ENCODE results near the gene GUCA2B. TPM values are rescaled to one million over a fixed set of nuclear protein-coding genes. Genes with fewer than 3 reads are reported as not detected.

Gene GUCA2B
- total RNA-seq: not detected in 2 replicates

GRCh38 chr1:42152907-42153600, at the start of gene GUCA2B:
TSS of gene GUCA2B (plus strand) at chr1:42153410. CDS start at chr1:42153451, 41 bp downstream.
- H3K27me3 Mint-ChIP-seq: no peaks in the 10 kb centered on the region
- H3K27ac Mint-ChIP-seq: no peak within 1 kb of the TSS
- DNase-seq: no peak
- H3K4me3 Mint-ChIP-seq: no peak within 1 kb of the TSS
- H3K4me1 Mint-ChIP-seq: peaks cover 6% of the 10 kb centered on the region
- no peaks in the 10 kb centered on the region for H3K9me3 Mint-ChIP-seq
- H3K36me3 Mint-ChIP-seq (ENCODE audit: low read depth): no peaks in the 10 kb centered on the region
- intact Hi-C loops (cut with micrococcal nuclease): no loop called here

GRCh38 chr1:42105025-42105424, 48.2 kb upstream of the GUCA2B start:
- no peak overlapping the region for H3K27ac Mint-ChIP-seq
- peaks cover 12% of the 10 kb centered on the region for H3K27me3 Mint-ChIP-seq
- no peaks in the 10 kb centered on the region for H3K36me3 Mint-ChIP-seq (ENCODE audit: low read depth)
- H3K4me1 Mint-ChIP-seq: no peaks in the 10 kb centered on the region
- intact Hi-C loops (cut with micrococcal nuclease): no loop called here
- DNase-seq: peak; percentile 52
- no peak overlapping the region for H3K4me3 Mint-ChIP-seq
- H3K9me3 Mint-ChIP-seq: no peaks in the 10 kb centered on the region

GRCh38 chr1:42108309-42108708, 44.9 kb upstream of the GUCA2B start:
- Mint-ChIP-seq H3K4me3 (no peak overlapping the region), H3K9me3 (no peaks in the 10 kb centered on the region), H3K27ac (no peak overlapping the region), H3K36me3 (ENCODE audit: low read depth) (no peaks in the 10 kb centered on the region), H3K27me3 (peaks cover 3% of the 10 kb centered on the region), H3K4me1 (no peaks in the 10 kb centered on the region)
- DNase-seq: no peak
- intact Hi-C loops (cut with micrococcal nuclease): no loop called here

GRCh38 chr1:42109600-42109999, 43.6 kb upstream of the GUCA2B start:
- no peak for DNase-seq
- Mint-ChIP-seq H3K27me3 (peaks cover 3% of the 10 kb centered on the region), H3K4me1 (no peaks in the 10 kb centered on the region), H3K4me3 (no peak overlapping the region), H3K27ac (no peak overlapping the region), H3K9me3 (no peaks in the 10 kb centered on the region), H3K36me3 (ENCODE audit: low read depth) (no peaks in the 10 kb centered on the region)
- intact Hi-C loops (cut with micrococcal nuclease): no loop called here

- H3K36me3 Mint-ChIP-seq (ENCODE audit: low read depth): no peaks in the 10 kb centered on the region
- H3K27ac Mint-ChIP-seq: no peak overlapping the region
- intact Hi-C loops (cut with micrococcal nuclease): no loop called here
- peaks cover 14% of the 10 kb centered on the region for H3K27me3 Mint-ChIP-seq
- no peak overlapping the region for H3K4me3 Mint-ChIP-seq
- no peaks in the 10 kb centered on the region for H3K4me1 Mint-ChIP-seq
- H3K9me3 Mint-ChIP-seq: no peaks in the 10 kb centered on the region
- no peak for DNase-seq
These were observed 39.0 kb upstream of the GUCA2B start for GRCh38 chr1:42114229-42114628.

- H3K27ac Mint-ChIP-seq: no peak overlapping the region
These were observed 36.0 kb upstream of the GUCA2B start for GRCh38 chr1:42117214-42117613.

GRCh38 chr1:42118125-42118524, 35.1 kb upstream of the GUCA2B start:
- intact Hi-C loops (cut with micrococcal nuclease): no loop called here
- Mint-ChIP-seq H3K36me3 (ENCODE audit: low read depth) (no peaks in the 10 kb centered on the region), H3K27ac (no peak overlapping the region), H3K4me1 (no peaks in the 10 kb centered on the region), H3K4me3 (no peak overlapping the region), H3K27me3 (peaks cover 13% of the 10 kb centered on the region), H3K9me3 (no peaks in the 10 kb centered on the region)
- peak; percentile 24 for DNase-seq

More at GRCh38 chr1:42117214-42117613, 36.0 kb upstream of the GUCA2B start:
- intact Hi-C loops (cut with micrococcal nuclease): no loop called here
- Mint-ChIP-seq H3K36me3 (ENCODE audit: low read depth) (no peaks in the 10 kb centered on the region), H3K9me3 (no peaks in the 10 kb centered on the region), H3K27me3 (peaks cover 16% of the 10 kb centered on the region), H3K4me1 (no peaks in the 10 kb centered on the region), H3K4me3 (no peak overlapping the region)
- no peak for DNase-seq

- H3K4me3 Mint-ChIP-seq: no peak overlapping the region
- no peak for DNase-seq
- H3K27ac Mint-ChIP-seq: no peak overlapping the region
- H3K27me3 Mint-ChIP-seq: peaks cover 7% of the 10 kb centered on the region
- H3K4me1 Mint-ChIP-seq: no peaks in the 10 kb centered on the region
- no peaks in the 10 kb centered on the region for H3K36me3 Mint-ChIP-seq (ENCODE audit: low read depth)
- intact Hi-C loops (cut with micrococcal nuclease): no loop called here
- no peaks in the 10 kb centered on the region for H3K9me3 Mint-ChIP-seq
These were observed 30.8 kb upstream of the GUCA2B start for GRCh38 chr1:42122408-42122807.

GRCh38 chr1:42125552-42125951, 27.7 kb upstream of the GUCA2B start:
- Mint-ChIP-seq H3K27me3 (peaks cover 11% of the 10 kb centered on the region), H3K36me3 (ENCODE audit: low read depth) (no peaks in the 10 kb centered on the region), H3K27ac (no peak overlapping the region), H3K4me1 (no peaks in the 10 kb centered on the region), H3K9me3 (no peaks in the 10 kb centered on the region), H3K4me3 (no peak overlapping the region)
- intact Hi-C loops (cut with micrococcal nuclease): no loop called here
- no peak for DNase-seq

GRCh38 chr1:42127767-42128166, 25.4 kb upstream of the GUCA2B start:
- Mint-ChIP-seq H3K27me3 (peaks cover 9% of the 10 kb centered on the region), H3K36me3 (ENCODE audit: low read depth) (no peaks in the 10 kb centered on the region), H3K27ac (no peak overlapping the region), H3K9me3 (no peaks in the 10 kb centered on the region), H3K4me1 (no peaks in the 10 kb centered on the region), H3K4me3 (no peak overlapping the region)
- no peak for DNase-seq
- intact Hi-C loops (cut with micrococcal nuclease): no loop called here

- Mint-ChIP-seq H3K27me3 (peaks cover 8% of the 10 kb centered on the region), H3K4me3 (no peak overlapping the region), H3K27ac (no peak overlapping the region), H3K9me3 (no peaks in the 10 kb centered on the region), H3K4me1 (no peaks in the 10 kb centered on the region), H3K36me3 (ENCODE audit: low read depth) (no peaks in the 10 kb centered on the region)
- DNase-seq: no peak
- intact Hi-C loops (cut with micrococcal nuclease): no loop called here
These were observed 24.7 kb upstream of the GUCA2B start for GRCh38 chr1:42128499-42128898.

GRCh38 chr1:42128964-42129363, 24.2 kb upstream of the GUCA2B start:
- Mint-ChIP-seq H3K27me3 (peaks cover 7% of the 10 kb centered on the region), H3K36me3 (ENCODE audit: low read depth) (no peaks in the 10 kb centered on the region), H3K4me3 (no peak overlapping the region), H3K4me1 (no peaks in the 10 kb centered on the region), H3K27ac (no peak overlapping the region), H3K9me3 (no peaks in the 10 kb centered on the region)
- DNase-seq: no peak
- intact Hi-C loops (cut with micrococcal nuclease): no loop called here

- H3K36me3 Mint-ChIP-seq (ENCODE audit: low read depth): no peaks in the 10 kb centered on the region
- intact Hi-C loops (cut with micrococcal nuclease): no loop called here
- no peak overlapping the region for H3K27ac Mint-ChIP-seq
These were observed 23.0 kb upstream of the GUCA2B start for GRCh38 chr1:42130061-42130660.

GRCh38 chr1:42133390-42133789, 19.8 kb upstream of the GUCA2B start:
- Mint-ChIP-seq H3K27ac (no peak overlapping the region), H3K27me3 (peaks cover 11% of the 10 kb centered on the region), H3K4me1 (no peaks in the 10 kb centered on the region), H3K9me3 (no peaks in the 10 kb centered on the region), H3K36me3 (ENCODE audit: low read depth) (no peaks in the 10 kb centered on the region), H3K4me3 (no peak overlapping the region)
- intact Hi-C loops (cut with micrococcal nuclease): no loop called here
- no peak for DNase-seq

More at GRCh38 chr1:42130061-42130660, 23.0 kb upstream of the GUCA2B start:
- no peaks in the 10 kb centered on the region for H3K9me3 Mint-ChIP-seq
- no peak overlapping the region for H3K4me3 Mint-ChIP-seq
- DNase-seq: no peak
- no peaks in the 10 kb centered on the region for H3K4me1 Mint-ChIP-seq
- peaks cover 11% of the 10 kb centered on the region for H3K27me3 Mint-ChIP-seq
